Daoy (cell line): ENCODE results near the gene SFXN5. TPM values are rescaled to one million over a fixed set of nuclear protein-coding genes. Genes with fewer than 3 reads are reported as not detected.

ENCODE experiments used
- DNase-seq: peaks from one replicate; pipeline ENCODE4 v3.0.0-alpha.2; 2015; ENCODE audit warnings: low read depth
- total RNA-seq: library from RNA; depleted of rRNA; stranded (reverse); fragments of >200 nt; shearing (Covaris generic); gene quantifications from 2 replicates; pipeline ENCODE4 v1.2.3, GENCODE V29; 2014

The SFXN5 gene
- total RNA-seq, 1 experiment from 2014 or later = 11.0 TPM

DNA sequence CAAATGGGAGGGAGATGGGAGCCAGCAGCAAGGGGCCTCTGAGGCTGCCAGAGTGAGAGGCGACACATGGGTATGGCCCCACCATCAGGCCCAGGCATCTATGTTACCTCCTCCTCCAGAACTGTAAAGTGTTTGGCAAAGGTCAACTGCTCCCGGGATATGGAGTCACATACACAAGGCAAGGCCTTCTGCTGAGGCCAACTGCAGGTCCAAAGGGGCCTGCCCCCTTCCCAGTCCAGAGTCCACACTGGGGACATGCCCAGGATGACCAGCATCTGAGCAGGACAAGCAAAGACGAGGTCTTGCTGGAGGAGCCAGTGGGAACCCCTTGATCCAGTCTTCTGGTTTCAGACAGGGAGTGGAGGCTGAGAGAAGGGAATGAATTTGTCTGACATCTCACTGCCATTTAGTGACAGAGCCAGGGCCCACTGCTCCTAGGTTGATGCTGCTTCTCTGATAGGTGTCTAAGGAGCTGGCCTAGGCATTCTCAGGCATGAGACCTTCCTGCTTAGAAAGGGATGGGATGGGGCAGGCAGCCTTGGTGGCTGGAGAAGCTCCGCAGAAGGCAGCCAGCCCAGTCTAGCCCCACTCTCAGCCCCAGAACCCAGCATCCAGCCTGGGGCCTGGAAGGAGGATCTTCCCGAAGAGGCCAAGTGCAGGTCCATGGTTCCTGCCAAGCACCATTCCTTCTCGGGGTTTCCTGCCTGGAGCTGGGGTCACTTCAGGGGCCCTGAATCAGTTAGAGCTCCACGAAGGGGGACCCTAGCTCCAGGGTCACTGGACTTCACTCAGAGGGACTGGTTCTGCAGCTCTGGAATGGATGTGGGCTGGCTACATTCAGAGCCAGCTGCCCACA lies 127.7 kb downstream of the SFXN5 start:
- no peak for DNase-seq

DNA sequence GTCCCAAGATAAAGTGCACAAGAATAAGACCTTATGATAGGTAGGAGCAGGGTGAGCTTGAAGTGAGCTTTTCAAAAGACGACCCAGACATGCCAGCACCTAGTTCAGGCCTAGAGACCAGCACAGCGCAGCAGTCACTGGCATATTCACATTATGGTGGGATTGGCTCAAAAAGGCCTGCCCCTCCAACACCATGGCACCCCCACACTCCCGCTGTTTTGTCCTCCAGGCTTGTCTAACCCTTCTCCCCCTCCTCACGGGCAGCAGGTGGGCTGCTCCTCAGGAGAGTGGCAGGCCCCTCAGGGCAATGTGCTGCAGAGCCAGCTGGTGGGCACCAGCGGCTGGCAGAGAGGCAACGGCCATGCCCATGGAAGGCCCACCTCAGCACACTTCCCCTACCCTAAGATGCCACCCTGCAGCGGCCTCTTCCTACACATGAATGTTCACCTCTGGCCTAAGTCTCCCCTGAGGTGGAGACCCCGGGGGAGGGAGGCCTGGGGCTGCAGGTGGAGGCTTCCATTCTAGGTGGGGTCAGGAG lies 128.6 kb downstream of the SFXN5 start:
- no peak for DNase-seq

DNA sequence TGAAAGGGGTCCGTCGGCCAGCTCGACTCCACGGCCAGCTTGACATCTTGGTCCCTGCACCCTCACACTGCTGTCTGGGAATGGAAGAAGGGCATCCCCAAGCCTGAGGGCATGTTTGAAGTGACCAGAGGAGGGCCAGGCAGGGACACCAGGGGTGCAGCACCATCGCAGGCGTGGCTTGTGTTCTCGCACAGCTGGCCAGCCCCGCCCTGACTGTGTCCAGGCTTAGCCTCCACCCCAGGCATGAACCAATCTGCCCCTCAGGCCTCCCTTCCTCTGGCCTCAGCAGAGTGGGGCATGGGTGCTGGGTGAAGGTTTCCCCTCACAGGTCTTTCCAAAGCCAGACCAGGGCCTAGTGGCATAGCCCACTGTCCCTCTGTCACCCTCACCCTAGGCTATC lies 129.2 kb downstream of the SFXN5 start:
- no peak for DNase-seq

DNA sequence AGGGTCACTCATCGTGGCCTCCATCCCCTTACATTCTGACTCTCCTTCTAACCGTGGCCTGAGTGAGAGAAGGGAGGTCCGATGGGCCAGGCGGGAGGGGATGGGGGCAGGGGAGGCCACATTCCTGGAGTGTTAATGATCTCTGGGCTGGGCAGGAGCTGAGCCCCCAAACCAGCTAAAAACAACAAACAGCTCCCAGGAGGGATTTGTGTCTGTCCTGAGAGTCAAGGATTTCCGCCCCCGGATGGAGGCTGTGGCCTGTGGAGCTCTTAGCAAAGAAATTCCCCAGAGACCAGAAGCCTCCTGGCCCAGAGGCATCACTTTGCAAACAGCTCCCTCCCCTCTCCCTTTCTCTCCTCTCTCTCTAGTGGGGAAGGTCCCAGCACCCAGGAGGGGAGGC lies 130.7 kb downstream of the SFXN5 start:
- peak; percentile 58 for DNase-seq

DNA sequence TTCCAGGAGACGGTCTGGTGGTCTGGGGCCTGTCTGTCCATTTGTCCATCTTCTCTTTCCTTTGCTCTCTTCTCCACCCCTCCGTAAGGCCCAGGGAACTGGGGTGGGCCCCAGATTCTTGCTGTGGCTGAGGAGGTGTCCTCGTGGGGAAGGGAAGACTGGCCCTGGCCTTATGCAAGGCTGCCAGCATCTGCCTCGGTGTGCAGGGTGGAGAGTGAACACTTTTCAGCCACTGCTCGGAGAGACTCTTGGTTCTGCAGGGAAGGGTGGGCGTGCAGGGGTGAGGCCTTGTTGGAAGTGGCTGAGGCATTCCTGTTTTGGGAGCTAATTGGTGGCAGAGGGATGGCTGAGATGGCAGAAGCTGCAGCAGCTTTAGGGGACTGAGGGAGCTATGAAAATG lies 131.2 kb downstream of the SFXN5 start:
- no peak for DNase-seq

DNA sequence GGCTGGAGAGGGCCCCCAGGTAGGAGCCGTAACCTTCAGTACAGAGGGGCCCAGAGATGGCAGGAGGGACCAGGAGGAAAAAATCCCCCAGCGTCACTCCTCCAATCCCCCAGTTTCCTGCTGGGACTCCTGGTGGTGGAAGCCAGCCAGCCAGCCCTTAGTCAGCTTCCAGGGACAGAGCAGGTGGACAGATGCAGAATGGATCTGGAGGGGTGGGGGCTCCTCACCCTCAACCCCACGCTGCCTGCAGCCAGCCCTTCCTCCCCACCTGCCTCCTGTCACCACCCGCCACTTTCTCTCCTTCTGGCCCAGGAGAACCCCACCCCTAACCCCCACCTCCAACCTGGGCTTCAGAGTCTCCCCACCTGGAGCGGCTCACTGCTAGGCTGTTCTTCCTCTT lies 133.1 kb downstream of the SFXN5 start:
- DNase-seq = no peak

DNA sequence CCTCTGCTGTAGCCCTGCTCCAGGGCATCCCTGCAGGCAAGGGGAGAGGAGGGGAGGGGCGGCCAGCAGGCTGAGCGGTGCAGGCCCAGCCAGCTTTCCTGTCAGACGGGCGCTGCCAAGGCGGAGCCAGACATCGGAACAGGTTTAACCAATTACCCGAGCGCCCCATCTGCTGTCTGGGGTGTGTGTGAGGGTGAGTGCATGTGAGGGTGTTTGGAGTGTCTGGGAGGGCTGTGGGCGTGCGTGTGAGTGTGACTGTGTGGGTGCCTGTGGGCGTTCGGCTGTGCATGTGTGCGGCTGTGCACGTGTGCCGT lies 134.2 kb downstream of the SFXN5 start:
- no peak for DNase-seq

DNA sequence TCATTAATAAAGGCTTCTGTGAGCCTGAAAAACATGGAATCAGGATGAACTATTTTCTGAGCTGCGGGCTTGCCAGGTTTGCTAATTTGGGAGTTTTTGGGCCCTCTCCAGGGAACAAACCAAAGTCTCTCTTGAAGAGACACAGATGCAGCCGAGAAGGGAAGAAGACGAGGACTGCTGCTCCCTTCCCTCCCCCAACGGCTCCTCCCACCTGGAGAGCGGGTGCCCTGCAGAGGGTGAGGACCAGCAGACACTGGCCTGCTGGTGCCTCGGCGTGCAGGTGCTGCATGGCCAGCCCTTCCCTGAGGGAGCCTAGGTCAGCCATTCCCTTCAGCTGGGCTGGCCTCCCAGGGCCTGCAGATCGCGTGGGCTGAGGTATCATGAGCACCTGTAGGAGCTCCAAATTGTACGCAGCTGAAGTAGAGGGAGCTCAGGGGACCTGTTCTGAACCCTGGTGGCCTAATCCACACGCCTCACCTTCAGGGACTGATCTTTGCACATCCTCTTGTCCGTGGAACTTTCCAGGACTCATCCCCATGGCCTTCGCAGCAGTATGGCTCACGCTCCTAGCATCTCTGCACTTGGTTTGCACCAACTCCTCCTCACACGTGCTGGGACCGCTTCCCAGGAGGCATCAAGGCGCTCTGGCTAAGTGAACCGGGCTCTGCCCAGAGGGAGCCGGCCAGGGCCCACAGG lies 134.7 kb downstream of the SFXN5 start:
- no peak for DNase-seq

DNA sequence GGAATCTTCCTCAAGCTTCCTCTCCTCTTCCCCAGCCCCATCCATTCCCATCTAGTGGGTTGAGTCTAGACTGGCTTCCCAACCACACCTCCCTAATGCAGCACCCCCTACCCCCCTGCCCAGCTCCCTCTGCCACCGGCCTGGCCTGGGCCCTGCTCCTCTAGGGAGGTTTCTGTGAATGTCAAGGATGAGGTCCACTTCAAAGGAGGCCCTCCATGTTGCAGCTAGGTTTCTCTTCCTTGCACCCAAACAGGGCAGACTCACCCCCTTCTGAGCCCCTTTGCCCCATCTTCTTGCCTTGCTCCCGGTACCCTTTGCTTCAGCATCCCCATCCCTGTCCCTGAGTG lies 135.9 kb downstream of the SFXN5 start:
- no peak for DNase-seq

DNA sequence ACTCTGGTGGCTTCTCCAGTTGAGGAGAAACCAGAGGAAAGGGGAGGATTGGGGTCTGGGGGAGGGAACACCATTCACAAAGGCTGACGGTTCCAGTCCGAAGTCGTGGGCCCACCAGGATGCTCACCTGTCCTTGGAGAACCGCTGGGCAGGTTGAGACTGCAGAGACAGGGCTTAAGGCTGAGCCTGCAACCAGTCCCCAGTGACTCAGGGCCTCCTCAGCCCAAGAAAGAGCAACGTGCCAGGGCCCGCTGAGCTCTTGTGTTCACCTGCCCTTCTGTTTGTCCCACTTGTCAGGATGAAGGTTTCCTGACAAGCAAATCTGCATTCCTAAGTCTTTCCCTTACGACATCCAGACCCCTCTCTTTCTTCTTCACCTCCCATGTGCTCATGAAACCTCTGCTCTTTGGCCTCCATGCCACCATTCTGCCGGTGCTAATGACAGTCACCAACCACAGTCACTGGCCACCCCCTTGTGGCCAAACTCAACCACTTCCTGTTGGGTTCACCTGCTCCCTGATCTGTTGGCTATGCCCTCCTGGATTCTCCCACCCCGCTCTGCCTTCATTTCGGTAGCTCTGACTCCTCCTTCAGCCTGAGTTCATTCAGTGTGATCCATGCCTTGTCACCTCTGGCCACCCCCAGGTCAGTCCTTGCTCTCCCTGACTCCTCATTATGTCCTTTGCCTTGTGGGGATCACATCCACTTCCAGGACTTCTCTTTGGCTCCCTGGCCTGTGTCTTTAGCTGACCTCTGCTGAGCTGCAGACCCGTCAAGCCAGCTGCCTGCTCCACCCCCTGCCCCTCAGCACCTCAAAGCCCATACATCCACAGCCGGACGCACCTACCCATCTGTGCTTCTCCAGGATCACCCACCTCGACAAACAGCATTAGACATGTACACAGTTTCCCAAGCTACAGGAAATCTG lies 136.6 kb downstream of the SFXN5 start:
- peak; percentile 39 for DNase-seq

DNA sequence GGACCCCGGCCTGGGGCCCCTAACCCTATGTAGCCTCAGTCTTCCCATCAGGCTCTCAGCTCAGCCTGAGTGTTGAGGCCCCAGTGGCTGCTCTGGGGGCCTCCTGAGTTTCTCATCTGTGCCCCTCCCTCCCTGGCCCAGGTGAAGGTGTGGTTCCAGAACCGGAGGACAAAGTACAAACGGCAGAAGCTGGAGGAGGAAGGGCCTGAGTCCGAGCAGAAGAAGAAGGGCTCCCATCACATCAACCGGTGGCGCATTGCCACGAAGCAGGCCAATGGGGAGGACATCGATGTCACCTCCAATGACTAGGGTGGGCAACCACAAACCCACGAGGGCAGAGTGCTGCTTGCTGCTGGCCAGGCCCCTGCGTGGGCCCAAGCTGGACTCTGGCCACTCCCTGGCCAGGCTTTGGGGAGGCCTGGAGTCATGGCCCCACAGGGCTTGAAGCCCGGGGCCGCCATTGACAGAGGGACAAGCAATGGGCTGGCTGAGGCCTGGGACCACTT lies 137.8 kb downstream of the SFXN5 start:
- DNase-seq = no peak

DNA sequence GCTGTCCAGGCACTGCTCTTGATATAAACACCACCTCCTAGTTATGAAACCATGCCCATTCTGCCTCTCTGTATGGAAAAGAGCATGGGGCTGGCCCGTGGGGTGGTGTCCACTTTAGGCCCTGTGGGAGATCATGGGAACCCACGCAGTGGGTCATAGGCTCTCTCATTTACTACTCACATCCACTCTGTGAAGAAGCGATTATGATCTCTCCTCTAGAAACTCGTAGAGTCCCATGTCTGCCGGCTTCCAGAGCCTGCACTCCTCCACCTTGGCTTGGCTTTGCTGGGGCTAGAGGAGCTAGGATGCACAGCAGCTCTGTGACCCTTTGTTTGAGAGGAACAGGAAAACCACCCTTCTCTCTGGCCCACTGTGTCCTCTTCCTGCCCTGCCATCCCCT lies 138.3 kb downstream of the SFXN5 start:
- DNase-seq = no peak

DNA sequence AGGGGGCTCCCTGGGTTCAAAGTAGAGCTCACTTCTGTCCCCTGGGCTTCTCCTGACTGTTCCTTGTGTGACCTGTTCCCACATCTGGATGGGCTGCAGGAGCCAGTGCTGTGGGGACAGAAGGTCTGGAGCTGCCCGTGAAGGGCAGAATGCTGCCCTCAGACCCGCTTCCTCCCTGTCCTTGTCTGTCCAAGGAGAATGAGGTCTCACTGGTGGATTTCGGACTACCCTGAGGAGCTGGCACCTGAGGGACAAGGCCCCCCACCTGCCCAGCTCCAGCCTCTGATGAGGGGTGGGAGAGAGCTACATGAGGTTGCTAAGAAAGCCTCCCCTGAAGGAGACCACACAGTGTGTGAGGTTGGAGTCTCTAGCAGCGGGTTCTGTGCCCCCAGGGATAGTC lies 138.7 kb downstream of the SFXN5 start:
- no peak for DNase-seq

DNA sequence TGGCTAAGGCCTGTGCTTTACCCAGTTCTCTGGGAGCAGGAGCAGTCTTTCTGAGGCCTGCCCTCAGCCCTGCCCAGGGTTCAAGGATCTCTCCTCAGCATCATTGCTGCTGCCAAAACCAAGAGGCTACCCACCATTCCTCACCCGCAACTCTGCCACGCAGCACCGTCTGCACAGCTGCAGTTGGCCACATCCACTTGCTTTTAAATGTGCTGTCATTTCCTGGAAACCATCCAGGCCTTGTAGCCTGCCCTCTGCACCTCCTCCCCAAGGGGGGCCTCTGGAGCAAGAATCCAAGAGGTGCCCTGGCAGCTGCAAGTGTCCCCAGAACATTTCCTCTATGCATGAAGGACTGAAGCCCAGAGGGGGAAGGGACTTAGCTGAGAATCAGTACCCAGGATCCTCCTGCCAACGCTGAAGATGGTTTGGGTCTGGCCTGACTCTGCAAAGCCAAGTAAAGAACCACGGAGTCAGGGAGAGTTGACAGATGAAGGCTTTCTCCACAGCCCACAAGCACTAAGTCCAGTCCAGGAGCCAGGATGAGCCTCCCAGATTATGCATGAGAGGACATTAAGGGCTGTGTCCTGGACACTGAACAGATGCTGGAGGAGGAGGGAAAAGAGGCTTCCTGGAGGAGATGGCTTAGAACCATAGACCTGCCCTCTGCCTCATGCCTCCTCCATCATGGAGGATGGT lies 139.3 kb downstream of the SFXN5 start:
- peak; percentile 57 for DNase-seq

DNA sequence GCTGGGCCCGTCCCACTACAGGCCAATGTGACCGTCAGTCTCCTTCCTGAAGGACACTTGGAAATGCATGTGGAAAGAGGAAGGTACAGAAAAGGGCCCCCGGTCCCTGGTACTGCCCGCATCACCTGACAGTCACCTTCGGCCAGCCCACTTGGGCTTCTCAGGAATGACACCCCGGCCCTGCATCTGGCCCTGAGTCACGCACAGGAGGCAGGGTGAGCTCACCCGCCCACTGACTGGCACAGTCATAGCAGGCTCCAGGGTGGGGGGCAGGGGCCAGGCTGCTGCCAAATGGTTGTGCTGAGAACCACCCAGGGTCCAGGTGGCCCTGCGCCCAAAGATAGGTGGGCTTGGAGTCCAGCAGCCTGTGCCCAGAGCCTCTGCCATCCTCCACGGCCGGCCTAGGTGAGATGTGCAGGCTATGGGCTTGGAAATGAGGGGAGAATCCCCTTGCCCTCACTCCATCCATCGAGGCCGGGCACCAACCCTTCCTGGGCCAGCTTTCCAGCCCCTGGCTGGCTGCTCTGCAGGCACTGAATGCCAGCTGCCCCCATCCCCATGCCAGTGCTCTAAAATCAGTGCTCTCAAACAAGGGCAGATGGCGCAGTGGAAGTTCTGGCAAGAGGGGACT lies 140.1 kb downstream of the SFXN5 start:
- peak; percentile 90 for DNase-seq

DNA sequence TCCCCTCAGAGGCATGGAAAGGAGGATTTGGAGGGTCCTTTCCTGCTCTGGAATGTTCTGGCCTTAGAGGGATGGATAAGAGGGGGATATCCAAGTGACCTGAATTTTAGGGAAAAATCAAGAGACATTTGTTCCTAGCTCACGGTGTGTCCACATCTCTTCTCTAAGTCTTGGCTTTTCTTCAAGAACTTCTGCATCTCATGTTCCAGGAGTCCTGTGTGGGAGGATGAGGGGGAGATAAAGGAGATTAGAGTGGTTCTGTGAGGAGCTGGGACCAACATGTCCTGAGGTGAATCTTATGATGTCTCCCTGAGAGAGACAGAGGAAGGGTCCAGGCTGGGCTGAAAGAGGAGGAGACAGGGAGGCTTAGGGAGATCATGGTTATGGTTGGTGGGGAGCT lies 142.5 kb downstream of the SFXN5 start:
- DNase-seq = no peak

DNA sequence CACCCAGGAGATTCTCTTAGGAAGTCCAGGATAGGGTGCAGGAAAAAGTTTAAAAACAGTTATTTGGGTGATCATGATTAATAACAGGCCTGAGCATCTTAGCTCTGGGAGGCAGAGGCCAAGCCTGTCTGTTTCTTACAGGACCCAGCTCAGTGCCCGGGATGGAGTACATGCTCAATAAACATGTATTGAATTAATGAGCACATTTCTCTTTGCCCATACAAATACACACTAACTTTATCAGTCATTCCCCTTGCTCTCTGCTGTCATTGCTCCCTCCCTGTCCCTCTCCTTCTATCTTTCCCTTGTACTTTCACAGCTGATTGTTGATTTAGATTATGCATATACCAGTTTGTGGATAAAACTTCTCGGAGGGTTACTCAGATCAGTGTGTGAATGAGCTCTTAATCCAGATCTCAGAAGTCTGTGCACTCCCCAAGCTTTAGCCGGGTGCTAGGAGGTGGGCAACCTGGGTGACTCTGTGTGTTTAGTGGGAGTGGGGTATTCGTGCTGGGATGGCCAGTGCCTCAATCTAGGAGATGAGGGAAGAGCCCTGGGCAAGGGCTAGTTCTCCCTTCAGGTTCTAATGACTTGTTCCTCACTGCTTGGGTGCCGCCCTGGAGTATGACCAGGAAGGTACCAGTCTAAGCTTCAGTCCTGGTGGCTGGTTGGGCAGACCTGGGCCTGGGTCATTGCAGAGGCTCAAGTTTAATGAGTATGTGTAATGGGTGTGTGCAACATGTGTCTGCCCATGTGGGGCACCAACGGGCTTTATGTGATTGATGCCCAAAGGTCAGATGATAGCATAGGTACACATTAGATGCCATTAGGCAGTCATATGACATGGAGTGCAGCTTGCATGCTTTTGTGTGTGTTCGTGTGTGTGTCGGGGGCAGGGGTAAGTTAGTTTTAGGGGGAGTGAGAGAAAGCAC lies 143.6 kb downstream of the SFXN5 start:
- DNase-seq = peak; percentile 0

DNA sequence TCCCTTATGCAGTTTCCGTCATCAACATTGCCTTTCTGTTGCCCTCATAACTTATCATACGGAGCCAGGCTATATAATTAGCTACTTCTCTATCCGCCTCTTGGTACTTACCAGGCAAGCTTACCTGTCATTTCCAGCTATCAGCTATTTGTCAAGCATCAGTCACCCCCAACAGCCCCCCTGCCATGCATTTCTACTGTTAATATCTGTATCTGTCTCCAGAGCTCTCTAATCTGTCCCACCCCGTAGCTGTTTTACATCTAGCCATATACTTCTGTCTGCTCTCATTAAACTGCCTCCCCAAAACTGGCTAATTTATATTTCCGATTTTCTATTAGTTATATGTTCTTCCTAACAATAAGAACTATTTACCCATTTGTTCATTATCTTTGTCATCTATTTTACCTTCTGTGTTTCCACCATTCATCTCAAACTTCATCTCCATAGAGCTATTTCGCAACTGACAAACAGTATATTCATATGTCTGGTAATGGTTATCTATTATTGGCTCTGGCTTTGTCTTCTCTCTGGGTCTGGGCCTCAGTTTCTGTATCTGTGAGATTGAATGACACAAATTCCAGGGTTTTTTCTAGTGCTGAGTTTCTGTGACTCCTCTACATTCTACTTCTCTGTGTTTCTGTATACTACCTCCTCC lies 144.6 kb downstream of the SFXN5 start:
- no peak for DNase-seq

DNA sequence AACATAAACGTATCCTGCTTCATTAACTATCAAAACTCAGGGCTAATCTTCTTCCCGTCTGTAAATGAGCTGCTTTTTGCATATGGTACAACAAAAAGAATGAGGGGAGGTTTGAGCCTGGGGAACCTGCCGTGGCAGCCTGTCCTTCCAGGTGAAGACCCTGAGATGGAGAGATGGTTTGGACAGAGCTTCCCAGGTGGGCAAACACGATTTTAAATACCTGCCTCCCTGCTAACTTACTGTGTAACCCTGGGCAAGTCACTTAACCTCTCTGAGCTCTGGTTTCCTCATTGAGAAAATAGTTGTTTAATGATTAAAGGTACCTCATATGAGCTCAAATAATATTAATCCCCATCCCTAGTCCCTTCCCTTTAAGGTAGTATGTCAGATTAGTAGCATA lies 145.1 kb downstream of the SFXN5 start:
- no peak for DNase-seq
